DMS 273 treated with DMSO at 0.1 percent for 48 hours (cell line): ENCODE measurements around the gene CPXM2.

ENCODE experiments used
- DNase-seq: peaks from one replicate; lab custom pipeline; 2025; lab: John Stamatoyannopoulos, UW

CPXM2 gene

DNA sequence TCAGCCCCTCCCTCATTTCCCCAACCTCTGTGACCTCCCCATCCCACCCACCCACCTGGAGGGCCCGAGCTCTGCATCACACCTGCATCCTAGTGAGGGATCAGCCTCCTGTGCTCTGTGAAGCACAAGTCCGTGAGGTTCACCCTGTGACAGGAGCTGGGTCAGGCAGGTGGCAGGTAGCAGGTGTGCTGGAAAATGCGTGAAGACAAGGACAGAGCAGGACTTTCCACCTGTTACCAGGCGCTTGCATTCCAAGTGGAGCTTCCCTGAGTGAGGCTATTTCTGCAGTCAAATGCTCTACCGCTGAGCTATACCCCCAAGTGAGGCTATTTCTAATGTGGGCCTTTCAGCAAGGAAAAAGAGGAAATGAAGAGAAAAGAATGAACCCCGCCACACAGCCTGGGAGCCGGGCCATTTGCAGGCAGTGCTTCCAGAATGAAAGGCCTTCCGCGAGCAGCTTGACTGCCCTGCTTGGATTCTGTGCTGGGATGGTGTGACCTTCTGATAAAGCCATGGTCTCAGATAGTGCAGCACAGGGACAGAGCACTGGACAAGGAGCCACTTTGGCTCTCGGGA, 13.3 kb upstream of the CPXM2 start:
- no peak for DNase-seq

DNA sequence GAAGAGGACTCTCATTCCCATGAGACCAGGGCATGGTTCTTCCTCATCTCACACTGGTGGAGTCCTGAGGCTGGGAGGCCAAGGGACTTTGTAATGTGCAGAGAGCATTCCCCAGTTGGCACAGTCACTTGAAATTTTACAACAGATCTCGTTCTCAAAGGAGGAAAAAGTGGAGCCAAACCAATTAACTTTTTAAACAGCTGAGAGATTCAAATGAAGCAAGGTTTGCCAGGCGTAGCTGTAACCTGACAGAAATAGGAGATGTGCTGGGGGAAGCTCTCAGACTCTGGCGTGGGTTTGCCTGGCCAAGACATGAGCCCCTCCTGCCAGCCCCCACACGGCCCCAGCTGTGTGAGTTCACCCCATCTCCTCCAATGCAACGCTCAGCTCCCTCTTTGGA, 12.0 kb upstream of the CPXM2 start:
- DNase-seq: no peak

DNA sequence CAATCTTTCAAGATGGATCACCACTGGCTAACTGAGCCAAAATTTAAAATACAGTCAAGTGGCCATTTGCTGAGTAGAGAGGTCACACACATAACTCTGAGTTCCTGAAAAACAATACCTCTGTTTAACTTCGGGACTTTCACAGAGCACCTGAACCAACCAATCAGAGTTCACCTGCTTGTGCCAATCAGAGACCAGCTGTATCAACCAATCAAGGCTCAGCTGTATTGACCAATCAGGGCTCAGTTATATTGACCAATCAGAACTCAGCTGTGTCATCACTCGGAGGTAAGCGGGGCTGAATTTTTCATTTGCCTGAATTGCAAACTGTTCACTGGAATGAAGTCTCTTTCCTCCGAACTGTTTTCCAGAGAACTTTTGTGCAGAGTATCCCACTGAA, 10.0 kb upstream of the CPXM2 start:
- no peak for DNase-seq

DNA sequence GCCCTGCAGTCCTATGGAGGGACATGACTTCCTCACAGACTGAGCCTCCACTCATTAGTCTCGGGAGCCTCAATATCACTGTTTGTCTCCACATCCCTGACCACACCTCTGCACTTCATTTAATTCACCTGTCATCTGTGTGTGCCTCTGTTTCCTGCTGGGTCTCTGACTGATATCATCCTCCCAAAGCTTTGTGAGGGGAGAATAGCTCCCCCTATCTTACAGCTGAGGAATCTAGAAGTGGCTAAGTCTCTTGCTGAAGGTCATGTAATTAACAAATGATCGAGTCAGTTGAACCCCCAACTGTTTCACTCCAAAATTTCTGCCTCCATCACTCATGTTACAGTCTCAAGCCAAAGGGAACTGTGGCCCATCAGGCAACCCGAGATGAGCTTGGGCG, 5.5 kb upstream of the CPXM2 start:
- no peak for DNase-seq

DNA sequence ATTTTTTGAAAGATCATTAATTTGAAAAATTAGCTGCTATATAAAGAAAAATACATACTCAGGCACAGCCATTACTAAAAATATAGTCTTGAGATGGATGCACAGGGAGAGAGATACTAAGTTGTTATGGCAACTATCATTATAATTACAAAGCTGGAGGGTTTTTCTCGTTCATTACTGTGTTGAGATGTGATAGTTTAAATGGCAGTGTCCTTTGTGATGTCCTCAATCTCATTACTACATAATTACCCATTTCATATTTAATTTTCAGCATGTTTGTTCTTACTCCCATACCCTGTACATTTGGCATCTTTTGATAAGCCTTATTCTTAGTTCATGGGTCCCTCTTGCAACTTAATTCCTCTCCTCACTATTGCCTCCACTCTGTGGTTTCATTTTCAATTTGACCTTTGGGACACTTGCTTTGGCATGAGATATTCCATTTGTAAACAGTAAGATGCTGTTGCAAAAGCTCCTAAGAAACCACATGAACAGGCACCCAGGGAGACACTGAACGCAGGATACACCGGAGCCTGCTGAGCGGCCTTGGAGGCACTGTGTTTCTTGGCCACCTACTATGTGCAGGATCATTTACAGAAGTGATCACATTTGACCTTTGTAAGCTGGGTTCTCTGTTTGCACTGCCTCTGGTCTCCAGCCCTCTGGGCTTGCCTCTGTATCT, 4.8 kb upstream of the CPXM2 start:
- DNase-seq: no peak

DNA sequence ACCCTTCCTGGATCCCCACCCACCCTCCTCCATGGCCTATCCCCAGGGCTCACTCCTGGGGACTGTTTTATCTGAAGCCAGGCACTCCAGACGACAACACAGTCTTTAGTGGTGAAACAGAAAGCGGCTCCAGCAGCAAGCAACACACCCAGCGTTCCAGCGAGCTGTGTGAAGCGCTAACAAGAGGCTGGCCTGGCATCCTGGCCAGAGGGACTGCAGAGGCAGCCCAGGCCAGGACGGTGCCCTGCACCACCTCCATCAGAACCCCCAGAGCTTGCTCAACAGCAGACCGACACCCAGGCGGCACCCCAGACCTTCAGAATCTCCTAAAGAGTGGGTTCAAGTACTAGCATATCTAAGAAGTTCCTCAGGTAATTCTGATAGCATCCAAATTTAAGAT, 2.0 kb upstream of the CPXM2 start:
- DNase-seq: no peak

DNA sequence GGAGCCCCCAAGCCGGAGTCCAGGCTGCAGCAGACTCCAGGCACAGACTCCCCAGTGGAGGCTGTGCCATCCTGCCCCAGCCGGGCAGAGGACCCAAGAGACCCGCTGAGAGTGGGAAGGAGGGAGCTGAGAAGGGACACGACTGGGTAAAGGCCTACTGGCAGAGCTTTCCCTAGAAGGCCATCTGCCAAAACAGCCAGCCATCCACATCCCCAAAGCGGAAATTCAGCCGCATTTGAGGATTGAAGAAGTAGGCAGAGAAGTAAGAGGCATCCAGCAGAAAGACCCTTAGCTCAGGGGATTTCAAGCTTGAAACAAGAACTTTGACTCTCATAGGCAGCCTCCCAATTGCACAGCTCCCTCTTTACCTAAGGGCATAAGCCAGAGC, 857 bp downstream of the CPXM2 start:
- no peak for DNase-seq

DNA sequence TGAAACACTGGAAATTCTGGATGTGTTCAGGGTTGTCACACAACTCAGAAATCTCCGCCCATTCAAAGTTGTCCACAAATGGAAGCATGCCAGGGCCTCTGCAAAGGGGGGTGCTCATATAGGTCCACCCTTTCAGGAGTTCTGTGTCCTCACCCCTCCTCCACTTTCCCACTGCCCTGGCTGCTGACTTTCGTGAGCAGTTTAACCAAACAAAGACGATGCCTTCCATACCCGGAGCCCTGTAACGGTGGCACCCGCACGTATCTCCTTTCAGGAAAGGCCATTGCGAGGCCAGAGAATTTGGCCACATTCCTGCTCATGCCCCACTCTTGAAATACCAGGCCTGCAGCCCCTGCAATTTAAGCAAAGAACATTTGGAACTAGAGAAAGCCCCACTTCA, 1.4 kb downstream of the CPXM2 start:
- DNase-seq: no peak

DNA sequence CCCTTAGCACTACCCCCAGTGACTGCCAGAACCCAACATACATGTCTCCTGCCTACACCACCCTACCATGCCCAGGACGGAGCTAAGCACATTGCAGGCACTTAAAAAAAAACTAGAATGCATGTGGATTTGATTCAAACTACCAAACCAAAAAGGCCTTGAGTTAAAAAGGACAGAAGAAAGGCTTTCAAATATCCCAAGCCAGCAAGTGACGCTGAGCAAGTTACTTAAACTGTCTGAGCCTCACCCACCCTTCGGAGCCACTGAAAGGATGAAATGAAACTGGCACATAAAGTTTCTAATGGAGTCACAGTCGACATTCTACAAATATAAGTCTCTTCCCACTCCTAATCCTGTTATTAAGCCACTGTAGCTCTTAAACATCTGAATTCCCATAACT, 1.8 kb downstream of the CPXM2 start:
- no peak for DNase-seq

DNA sequence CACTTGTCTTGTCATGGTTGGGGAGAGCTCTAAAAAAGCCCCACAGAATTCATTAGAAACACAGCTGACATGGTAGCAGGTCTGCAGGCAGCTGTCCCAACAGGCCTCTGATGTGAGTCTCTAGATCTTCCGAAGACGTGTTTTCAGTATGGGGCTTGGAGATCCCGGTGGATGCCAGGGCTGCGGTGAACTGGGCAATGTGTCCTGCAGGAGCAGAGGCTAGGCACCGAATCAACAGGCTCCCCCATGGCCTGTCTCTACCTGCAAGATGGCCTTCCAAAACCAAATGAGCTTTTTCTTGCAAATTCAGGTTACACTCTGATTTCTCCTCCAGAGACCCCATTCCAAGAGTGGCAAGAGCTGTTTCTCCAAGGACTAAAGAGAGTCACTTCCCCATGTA, 2.9 kb downstream of the CPXM2 start:
- no peak for DNase-seq

DNA sequence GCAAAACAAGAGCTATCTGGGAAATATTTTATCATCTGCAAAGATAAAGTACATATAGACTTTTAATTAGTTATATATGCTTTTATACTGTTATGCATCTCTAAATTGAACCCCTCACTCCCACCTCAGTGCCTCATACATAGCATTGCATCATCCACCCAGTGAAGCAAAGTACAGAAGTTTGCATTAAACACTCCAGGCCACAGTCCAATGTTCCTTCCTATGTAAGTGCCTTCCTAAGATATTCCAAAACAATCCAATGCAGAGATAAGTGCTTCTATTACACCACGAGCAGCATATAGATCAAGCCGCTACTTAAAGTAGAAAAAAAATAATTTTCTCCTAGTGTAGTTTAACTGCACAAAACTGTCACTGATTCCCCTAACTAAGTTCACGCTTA, 3.4 kb downstream of the CPXM2 start:
- DNase-seq: no peak

DNA sequence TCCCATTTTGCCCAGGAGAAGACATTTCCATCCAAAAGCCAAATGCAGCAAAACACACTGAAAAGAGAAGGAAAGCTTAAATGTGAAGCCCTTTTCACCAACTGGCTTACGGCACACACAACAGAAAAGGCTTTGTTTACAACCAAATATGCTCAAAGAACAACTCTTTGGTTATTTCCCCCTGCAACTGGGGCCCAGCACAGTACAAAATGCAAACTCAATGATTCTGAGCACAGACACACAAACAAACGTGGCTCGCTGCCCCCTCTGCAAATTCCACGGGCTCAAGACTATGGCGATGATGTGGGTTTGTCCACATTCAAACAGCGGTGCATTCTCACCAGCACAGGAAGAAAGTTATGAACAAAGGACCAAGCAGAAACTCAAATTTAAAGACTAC, 5.3 kb downstream of the CPXM2 start:
- DNase-seq: no peak

DNA sequence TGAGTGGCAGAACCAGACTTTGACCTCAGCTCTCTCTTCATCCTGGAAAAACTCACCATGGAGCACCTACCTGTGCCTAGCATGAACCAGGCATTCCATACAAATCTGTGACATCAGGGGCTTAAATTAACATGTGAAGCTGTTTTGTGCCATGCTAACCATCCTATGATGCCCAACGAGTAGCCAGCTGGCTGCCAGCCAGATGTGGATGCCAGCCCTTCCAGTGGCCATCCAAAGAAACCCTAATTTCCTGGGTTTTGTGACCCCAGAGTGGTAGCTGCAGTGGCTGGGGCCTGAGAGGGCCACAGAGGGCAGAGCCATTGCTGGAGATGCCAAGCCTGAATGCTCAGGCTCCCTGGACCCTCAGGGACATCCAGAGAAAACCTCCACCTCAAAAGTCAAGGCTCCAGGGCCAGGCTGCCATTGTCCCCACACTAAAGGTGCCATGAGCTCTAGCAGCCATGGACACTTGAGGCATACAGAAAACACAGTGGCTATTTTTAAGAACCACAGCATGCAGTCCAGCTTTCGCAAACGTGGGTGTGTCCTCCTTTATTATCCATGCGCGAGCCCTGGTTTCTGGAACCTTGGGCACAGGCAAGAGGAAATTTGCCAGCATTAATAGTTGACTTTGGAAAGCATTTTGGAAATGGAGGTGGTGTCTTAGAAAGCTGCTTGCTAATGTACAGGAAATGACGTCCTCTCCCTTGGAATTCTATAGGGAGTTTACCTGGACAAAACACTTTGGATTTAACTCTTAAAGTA, 6.0 kb downstream of the CPXM2 start:
- DNase-seq: no peak

DNA sequence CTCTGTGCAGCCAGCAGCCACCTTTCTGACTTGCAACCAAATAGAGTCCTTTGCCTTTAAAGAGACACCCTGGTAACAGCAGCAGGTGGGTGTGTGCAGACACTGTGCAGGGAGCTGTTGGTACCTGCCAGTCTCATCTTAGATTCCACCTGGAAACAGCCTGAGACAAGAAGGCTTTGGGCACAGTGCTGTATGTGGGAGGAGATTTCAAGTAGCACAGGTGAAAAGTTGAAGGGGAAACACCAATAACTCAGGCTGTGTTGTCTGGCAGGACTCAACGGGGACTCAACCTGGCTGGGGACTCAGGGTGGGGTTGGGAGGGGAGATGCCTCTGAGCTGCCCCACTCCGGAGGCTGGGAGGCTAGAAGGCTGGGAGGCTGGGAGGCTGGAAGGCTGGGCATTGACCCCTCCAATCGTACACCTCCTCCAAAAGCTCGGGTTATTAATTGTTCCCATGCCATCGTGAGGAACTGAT, 6.7 kb downstream of the CPXM2 start:
- no peak for DNase-seq

DNA sequence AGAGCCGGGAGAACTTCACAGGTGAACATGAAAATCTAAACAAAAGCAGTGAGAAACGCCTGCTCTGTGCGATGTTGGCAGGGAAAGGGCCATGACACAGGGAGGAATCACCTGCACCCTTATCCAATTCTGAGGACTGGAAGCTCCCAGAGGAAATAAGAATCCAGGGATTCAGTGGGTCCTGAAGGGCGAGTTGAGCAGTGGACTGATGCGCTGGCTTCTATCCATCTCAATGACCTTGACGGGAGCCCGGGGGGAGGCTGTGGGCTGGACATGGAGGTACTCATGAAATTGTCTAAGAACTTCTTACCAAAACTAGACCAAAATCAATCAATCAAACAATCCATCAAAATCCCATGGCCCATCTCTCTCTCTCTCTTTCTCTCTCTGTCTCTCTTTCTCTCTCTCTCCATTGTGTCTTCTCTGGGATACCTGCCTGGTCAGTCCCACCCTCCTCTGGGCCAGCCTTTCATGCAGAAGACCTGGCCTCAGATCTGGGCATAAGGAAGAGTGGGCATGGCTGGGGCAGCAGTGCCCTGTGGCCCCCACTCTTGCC, 7.2 kb downstream of the CPXM2 start:
- no peak for DNase-seq

DNA sequence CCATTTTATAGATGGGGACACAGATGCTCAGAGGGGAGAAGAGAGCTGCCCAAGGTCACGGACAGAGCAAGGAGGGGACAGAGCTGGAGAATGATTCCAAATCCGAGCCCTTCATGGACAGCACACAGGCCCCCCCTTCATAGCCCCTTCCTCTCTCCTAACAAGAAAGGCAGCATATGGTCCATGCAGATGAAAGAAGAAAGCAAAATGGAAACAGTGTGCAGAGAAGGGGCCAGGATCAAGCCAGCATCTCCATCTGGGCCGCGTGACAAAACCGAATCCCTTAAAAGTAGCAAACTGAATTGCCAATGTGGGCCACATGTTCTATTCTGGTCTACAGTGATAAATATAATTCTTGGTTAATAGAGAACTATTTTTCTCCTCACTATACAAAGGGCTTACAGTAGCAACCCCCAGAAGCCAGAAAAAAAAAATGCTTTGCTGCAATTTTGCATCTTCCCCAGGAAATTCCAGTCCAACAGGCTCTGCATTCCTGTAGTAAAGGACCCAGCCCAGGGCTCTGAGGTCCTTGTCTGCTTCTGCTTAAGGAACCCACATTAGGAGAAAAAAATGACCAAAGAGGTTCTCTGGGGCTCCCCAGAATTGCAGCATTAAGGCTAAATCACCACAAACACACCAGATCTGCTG, 7.8 kb downstream of the CPXM2 start:
- DNase-seq: no peak

DNA sequence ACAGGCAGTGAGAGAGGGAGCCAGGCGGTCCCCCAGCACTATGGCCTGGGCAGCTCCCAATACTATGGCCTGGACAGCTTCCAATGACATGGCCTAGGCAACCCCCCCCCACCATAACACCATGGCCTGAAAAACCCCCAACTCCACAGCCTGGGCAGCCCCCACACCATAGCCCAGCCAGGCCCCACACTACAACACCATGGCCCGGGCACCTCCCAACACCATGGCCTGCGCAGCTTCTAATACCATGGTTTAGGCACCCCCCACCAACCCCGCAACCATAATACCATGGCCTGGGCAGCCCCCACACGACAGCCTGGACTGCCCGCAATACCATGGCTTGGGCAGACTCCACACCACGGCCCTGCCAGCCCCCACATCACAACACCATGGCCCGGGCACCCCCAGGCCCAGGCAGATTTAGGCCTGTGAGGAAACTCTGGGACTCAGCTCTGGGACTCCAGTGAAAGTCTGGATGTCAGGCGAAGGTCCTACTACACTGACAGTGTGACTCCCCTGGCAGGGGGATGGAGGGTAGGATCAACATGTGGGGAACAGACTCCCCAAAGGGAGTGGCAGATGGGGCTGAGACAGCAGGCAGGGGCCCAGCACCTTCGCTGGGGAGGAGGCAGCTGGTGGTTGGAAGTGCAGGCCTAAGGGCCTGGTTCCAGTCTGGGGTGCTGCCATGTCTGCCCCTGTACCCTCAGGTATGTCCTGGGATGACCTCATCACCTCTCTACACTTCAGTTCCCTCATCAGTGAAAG, 8.7 kb downstream of the CPXM2 start:
- no peak for DNase-seq

DNA sequence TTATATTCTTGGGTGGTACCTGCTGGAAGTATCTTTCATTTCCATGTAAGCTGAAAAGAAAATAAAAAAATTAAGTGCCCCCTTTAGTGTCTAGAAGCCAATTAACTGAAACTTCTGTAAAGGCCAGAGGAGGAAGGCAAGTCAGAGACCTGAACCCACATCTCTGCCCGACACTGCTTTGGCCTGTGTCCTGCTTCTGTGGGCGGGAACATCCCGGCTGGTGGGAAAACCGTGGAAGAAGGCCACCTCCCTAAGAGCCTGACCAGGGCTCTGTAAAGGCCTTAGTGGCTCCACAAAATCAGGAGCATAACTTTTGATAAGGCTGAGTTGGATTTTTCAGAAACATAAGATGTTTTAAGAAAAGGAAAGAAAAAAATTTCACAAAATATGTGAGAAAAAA, 9.4 kb downstream of the CPXM2 start:
- no peak for DNase-seq

DNA sequence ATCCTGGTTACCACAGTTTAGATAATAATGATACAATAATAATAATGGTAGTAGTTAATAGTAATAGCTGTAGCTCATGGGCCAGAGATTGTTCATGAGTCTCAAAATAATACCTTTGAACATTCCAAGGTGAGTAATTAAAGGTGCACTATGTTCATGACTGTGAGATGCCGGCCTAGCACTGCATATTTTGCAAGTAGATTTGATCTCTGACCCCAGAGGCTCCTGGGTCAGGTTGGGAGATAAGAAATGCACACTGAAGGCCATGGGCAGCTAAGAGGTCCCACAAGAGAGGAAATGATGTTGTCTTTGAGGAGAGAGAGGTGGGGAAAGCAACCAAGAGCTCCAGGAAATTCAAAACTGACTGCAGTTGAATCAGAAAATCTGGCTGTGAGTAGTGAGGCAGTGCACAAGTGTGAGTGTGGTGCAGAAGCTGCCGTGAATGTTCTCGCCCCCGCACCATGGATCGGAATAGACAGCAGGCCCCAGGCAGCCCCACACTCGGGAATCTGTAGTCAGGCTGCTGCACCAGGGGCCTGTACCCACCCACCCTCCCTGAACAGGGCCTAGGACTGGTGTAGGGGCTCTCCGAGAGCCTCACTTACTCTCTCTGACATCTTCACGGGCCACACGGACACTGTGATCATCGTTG, 11.9 kb downstream of the CPXM2 start:
- no peak for DNase-seq

DNA sequence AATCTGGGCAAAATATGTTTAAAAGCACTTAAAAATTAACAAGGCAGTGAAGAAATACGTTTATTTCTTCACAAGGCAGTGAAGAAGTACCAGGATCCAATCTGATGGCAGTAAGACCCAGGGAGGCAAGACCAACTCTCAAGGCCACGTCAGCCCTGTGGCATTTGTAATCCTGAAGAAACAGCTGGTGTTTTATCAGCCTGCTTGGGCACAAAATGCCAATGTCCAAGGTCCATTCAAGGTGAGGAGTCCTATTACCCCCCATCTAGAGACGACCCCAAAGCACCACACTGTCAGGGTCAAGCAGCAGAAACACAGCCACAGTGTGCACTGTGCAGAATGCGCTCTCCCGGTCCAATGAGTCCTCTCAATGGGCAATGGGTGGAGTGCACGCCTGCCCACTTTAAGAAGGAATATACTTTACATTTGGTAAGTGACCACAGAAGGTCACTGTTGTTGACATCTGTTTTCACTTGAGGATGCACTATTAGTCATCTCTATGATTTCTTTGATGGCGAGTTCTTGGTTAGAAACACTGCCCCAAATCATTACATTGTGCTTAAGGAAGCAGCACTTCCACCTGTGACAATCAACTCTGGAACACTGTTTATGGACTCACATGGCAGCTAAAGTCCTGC, 12.8 kb downstream of the CPXM2 start:
- DNase-seq: no peak

DNA sequence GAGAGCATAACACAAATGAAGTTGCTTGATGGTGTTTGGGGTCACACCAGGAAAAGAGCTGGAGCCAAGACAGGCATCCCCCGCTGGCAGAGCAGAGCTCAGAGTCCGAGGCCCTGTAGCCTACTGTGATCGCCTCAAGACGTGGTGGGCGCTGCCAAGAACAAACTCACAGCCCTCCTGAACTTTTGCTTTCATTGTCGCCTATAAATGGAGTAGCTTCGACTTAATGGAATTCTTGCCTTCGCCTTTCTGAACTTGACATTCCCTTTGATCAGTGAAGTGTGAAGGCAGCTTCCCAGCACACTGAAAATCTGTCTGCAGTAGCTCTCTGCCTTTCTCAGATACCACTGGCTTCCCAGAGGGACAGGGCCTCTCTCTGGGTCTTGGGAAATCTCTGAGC, 21.3 kb downstream of the CPXM2 start:
- no peak for DNase-seq
